ENCODE measurements around the gene PDE8B.

The PDE8B gene

DNA sequence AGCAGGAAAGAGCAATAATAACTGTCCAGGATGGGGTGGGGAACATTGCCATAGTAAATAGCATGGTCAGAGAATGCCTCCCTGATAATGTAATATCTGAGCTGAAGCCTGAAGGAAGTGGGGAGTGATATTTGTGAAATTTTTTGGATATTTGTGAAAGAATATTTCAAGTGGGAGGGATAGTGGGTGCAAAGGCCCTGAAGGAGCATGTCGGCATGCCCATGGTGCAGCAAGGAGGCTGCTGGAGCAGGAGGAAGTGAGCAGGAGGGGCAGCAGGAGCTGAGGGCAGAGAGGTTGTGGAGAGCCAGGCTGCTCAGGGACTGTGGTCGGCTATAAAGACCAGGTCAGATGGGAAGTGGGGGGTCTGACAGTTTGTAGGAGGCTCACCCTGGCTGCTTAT lies 21.1 kb upstream of the PDE8B start:
- no peak for DNase-seq

DNA sequence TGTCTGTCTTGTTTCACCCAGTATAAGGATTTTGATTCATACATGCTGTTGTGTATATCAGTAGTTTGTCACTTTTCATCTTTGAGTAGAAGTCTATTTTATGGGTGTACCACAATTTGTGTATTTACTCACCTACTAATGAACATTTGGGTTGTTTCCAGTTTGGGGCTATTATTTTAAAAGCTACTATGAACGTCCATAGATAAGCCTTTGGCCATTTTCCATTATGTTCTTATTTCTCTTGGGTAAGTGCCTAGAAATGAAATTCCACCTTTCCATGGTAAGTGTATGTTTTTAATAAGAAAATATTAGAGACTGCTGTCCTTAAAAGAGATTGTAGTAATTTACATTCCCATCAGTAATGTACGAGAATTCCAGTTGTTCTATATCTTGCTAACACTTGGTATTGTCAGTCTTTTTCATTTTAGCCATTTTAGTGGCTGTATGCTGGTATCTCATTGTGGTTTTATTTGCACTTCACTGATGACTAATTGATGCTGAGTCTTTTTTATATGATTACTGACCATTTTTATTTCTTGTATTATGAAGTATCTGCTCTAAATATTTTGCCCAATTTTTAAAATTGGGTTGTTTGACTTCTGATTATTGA lies 17.9 kb upstream of the PDE8B start:
- no peak for DNase-seq

DNA sequence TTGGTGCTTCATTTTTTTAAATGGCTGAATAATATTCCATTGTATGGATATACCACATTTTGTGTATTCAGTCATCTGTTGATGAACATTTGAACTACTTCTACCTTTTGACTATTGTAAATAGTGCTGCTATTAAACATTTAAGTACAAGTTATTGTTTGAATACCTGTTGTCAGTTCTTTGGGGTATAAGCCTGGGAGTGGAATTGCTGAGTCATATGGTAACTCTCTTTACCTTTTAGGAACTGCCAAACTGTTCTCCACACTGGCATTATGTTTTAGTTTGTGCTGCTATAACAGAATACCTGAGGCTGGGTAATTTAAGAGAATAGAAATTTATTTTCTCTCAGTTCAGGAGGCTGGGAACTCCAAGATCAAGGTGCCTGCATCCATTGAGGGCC lies 15.7 kb upstream of the PDE8B start:
- DNase-seq: no peak

DNA sequence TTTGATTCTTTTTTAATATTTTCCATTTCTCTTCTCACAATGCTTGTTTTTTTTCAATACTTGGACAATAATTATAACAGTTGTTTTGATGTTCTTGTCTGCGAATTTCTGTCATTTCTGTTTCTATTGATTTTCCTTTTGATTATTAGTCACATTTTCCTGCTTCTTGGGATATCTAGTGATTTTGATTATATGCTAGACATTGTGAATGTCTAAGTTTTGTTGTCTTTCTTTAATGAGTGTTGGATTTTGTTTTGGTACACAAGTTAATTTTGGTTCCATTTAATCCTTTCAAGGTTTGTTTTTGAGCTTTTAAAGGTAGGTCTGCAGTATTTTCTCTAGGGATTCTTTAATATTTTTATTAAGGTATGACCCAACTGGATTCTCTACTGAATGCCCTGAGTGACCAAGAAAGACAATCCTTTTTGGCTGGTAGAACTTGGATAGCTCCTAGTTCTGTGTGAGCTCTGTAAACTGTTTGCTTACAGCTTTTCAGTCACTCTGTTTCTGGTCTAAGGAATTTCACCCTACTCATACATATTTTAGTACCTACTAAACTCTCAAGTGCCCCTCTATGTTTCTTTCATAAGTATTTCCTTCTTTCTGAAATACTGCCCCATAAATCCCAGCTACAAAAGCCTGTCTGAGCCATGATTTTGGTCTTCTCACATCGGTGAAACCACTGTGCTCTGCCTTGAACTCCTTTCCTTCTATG lies 12.5 kb upstream of the PDE8B start:
- DNase-seq: no peak

DNA sequence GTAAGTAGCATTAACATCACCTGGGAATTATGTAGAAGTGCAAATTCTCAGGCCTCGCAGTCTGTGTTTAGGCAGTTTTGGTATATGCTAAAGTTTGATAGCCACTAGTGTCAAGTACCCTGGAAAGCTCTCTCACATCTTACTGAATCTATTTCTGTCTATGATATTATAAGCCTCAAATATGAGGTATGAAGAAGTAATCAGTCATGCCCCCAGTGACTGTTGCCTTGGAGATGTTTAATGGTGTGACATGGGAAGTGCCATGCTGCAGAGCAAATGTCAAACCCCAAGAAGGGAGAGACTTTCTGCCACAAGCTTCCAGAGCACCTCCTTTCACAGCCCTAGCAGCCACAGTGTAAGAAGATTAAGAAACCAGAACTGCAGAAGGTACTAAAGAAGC lies 9.8 kb upstream of the PDE8B start:
- DNase-seq: no peak

DNA sequence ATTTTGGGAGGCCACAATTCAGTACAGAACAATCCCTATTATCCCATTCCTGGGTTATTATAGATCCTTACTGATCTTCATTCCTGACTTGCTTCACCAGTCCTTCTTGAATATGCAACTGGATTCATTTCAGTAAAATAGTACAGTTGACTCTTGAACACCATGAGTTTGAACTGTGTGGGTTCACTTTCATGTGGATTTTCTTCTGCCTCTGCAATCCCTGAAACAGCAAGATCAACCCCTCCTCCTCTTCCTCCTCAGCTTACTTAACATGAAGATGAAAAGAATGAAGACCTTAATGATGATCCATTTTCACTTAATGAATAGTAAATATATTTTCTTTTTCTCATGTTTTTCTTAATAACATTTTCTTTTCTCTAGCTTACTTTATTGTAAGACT lies 8.3 kb upstream of the PDE8B start:
- DNase-seq: no peak

DNA sequence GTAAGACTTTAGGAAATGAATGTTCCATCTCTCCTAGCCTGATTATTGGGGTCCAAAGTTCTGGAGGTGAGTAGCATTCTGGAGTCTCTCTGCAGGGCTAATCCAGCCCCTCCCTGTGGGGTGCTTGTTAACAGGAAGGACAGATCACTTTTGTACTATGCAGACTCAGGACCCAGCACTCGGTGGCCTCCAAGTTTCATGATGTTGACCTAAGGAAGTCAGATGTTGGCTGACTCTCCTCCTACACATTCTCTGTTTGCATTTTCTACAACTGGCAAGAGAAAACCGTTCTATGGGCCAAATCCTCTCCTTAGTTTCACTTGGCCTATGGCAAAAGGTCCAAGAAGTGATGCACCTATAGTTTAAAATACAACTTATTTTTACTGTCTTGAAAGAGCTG lies 5.5 kb upstream of the PDE8B start:
- DNase-seq: no peak

DNA sequence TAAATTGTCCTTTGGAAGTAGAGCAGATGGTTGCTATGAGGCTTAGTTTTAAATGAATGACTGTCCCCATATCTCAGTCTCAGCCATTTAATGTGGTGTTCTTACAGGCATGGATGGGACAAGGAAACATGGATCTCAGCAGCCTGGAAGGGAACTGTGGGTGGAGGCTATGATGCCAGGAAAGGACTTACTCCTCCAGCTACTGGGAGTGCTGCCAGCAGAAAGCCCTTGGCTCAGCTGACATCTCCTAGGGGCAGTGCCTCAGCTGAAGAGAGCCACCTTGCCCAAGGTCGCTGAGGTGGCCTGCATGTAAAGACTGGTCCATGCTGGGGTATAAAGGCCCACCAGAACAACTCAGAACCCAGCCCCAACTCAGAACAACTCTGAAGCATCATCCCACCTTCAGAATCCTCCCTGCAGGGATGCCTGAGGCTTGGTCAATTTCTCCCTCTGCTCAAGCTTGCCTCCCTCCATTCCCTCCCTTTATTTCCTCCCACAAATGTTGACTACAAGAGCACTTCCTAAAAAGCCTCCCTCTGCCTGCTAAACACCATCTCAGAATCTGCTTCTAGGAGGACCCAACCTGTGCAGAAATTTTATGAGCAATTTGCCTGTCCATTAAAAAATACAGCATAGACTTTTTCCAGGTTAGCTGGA lies 1.8 kb upstream of the PDE8B start:
- peak in 3 of 56 donors; percentile 13 to 20 (median 14) for DNase-seq

DNA sequence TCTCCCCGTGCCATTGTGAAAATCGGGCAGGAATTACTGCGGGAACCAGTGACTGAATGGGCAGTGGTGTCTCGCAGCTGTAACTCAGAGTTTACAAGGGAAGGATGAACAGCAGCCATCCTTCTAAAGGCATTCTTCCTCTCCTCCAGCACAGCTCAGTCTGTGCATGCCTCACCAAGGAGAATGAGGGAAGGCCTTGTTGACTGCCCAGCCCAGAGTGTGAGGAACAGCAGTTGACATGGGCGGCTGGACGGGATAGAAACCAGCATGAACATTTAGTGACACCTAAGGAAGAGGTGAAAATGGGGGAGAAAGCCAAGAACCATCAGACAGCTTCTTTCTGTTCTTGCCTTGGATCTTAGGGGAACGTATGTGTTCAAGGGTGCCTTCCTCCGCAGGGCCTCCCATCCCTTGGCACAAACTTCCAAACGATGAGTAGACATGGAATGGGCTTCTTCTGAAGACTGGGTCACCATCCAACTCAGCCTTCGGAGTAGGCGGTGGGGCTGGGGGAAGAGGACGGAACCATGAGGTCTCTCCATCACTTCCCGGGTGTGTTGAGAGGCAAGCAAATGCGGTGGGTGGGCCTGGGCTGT lies 887 bp upstream of the PDE8B start:
- peak in 2 of 56 donors; percentile 42 to 55 for DNase-seq

DNA sequence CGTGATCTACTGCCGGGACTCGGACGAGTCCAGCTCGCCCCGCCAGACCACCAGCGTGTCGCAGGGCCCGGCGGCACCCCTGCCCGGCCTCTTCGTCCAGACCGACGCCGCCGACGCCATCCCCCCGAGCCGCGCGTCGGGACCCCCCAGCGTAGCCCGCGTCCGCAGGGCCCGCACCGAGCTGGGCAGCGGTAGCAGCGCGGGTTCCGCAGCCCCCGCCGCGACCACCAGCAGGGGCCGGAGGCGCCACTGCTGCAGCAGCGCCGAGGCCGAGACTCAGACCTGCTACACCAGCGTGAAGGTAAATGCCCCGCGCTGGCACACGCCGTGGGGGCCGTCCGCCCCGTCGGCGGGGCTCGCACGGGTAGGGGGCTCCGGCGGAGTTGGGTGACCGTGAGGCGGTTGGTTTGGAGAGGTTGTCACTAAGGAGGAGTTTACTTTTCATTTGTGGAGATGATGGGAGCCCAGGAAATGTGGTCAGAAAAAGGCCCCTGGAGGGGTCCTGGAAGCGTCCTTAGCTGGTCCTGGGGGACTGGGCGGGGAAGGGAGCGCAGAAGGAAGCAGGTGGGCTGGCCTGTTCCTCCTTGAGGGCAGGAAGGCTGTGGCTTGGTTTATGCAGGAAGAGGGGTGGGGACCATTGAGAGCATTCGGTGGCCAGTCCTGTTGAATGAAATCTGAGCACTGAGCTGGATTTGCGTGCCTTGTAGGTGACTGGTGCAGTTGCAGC lies 647 bp downstream of the PDE8B start:
- no peak for DNase-seq

DNA sequence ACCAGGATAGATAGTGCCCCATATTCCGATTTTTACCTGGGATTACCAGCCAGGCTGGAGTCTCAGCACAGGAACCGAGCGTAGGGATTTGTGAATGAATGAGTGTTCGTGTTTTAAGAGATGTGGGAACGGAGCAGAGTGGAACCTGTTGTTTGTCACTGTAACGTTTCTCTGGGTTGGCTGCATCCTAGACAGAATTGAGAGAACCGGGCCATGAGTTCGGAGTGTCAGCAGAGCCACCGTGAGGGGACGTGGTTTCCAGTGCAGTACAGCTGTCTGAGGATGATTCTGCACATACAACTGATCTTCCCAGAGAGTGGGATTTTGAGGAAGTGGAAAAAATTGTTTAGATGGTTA lies 1.2 kb downstream of the PDE8B start:
- DNase-seq: peak in 5 of 56 donors; percentile 6 to 43 (median 22)

DNA sequence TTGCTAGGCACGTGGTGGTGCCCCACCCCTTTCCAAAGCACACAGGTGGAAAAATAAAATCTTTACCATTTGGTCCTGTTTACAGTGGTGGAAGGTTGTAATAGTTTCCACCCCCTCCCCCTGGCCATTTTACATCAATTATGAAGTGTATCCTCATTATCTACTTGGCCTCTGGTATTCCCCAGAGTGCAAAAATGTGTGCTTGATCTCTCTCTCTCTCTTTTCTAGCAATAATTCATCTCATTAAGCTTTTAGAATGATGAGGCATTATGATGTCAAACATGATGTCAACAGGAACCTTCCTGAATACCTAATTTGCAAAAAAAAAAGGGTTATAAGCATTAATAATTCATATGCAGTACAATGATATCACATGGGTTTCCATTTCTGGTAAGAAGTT lies 3.1 kb downstream of the PDE8B start:
- no peak for DNase-seq

DNA sequence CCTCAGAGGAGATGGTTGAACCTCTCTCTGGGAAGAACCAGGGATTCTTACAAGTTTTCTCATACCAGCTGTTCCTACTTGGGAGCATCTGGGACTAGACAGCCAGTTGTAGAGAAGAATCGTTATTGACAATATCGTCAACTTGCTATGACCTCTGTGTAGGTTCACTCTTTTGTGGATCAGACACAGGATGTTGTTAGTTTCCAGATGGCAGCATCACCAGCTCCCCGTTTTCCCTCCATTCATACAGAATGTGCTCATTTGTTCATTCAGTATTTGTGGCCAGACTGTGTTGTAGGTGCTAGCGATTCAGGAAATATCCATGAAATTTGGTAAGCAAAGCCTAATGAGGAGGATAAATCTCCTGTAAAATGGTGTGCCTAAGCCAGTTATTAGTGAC lies 3.7 kb downstream of the PDE8B start:
- DNase-seq: no peak

DNA sequence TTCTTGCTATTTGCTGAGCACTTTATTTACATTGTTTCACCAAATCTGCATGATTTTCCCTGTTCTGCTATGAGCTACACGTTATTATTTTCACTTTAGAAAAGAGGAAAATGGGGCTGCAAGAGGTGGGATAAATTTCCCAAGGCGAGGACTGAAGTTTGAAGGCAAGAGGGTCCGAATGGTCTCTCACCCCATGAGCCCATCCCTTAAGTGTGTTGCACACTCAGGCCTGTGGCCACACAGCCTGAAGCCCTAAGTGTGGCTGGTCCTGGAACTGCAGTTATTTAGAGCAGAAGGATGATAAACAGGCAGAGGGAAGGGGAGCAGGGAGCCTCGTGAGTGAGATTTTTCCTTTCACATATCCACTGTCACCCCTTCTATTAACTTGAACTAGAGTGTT lies 7.8 kb downstream of the PDE8B start:
- DNase-seq: no peak

DNA sequence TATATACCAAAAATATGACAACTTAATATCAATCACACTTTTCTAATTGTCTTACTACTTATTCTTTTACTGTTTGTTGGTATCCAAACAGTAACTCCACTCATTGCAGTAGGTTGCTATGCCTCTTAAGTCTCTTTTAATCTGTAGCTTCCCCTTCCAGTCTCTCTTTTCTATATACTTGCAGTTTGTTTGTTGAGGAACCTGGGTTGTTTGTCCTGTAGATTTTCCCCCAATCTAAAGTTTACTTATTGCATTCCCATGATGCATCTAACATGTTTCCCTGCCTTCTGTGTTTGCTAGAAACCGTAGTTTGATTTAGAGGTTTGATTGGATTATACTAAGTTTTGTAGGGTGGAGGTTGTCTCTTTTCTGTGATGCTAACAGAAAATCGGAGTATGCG lies 10.6 kb downstream of the PDE8B start:
- no peak for DNase-seq

DNA sequence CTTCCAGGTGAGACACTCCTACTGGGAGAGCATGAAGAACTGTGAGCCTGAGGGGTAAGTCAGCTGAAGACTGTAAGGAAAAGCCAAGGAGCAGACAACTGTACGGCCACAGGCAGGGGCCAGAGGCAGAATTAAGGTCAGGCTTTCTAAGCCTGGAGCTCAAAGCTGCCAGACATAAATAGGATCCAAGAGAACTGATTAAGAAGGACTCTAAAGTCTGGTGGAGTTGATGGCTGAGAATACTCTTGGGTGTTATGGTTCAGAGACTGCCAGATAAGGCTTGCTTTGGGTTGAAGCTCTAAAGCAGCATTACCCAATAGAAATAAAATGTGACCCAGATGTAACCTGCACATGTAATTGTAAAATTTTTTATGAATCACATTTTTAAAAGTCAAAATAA lies 12.2 kb downstream of the PDE8B start:
- DNase-seq: no peak

DNA sequence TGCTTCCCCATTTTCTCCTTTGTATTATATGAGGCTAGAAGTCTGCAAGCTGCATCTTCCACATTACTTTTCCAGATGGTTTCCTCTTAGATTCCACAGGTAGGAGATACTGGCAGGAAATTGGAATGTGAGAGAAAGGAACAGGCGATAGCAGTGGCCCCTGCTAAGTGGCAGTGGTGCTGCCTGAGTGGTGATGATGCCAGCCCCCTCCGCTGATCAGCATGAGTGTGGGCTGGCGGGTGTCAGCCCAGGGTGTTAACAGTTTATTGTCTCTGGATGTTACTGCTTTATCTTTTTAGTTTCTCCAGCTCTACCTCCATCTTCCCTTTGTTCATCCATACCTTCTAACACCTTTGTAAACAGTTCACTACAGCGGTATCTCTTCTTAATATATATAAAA lies 13.2 kb downstream of the PDE8B start:
- no peak for DNase-seq

DNA sequence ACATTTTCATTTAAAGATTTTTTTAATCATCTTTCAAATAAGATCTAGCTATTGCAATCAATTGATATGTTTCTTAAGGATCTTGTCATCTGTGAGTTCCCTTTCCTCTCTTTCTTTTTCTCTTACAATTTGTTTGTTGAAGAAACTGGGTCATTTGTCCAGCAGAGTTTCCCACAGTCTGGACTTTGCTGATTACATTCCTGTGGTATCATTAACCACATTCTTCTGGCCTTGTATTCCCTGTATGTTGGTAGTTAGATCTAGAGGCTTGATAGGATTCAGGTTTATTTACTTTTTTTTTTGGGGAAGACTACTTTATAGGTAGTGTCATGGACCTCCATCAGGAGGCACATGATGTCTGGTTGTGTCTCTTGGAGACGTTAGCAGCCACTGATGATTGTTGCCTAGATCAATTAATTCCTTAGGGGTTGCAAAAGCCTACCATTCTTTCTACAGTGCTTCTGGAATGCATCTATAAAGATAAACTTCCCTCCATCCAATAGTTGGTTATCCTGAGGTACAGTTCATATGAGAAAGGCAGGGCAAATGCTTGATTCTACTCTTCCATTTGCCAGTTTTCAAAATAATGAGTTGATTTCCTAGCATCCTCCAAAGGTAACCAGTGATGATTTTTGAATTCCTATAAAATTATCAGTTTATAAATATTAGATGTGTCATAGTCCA lies 14.3 kb downstream of the PDE8B start:
- no peak for DNase-seq

DNA sequence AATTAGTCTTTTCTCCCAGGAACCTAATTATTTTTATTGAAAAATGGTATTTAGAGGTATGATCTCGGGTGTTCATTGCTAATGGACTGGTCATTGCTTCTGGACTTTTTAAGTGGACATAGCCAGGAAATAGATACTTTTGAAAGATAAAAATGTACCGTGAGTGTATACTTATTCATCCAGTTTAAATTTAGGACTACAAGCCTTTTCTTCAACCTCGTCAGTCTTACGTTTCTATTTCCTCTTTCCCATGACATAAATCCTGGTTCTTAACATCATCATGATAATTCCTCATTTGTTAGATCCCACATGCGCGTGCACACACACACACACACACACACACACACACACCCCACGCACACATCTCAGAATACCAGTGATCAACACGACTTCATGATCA lies 15.1 kb downstream of the PDE8B start:
- DNase-seq: no peak

DNA sequence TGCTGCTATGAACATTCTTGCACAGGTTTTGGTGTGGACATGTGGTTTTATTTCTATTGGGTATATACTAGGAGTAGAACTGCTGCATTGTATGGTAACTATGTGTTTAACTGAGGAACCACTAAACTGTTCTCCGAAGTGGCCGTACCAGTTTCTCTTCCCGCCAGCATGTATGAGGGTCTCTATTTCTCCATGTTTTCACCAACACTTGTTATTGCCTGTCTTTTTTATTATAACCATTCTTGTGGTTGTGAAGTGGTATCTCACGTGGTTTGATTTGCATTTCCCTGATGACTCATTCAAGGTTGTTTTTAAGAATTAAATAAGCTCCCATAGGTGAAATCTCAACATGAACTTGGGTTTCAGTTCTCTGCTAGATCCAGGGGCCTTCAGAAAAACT lies 19.4 kb downstream of the PDE8B start:
- DNase-seq: no peak

DNA sequence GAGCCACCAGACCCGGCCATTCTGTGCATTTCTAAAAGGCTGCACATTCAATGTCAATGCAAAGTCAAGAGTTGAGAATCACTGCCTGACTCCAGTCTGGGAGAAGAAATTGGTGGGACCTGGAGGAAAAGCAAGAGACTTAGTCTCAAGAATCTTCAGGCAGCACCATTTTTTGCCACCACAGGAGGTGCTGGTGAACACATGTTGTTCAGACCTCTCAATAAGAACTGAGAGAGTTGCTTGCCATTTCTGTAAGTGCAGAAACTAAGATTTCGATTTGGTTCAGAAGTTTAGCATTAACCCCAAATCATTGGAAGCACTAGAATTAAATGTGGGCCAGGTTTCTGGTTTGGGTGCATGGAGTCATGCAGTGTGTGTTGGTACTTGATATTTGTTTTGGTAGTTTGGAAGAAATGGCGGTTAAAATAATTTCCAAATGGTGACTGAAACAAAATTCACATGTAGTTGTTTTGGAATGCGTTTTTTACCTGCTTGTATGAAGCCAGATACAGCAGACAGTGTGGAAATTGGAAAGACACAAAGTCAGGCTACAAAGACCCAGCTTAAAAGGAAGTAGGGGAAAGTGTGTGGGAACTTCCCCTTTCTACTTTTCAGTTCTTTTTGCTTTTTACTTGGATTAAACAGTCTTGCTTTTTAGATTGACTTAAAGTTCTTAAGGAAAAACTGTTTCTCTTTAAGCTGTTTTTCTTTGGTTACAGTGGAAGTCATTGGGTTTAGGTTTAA lies 20.4 kb downstream of the PDE8B start:
- no peak for DNase-seq

Data from amygdala (tissue), 56 donors.